NCI-H2029 (cell line): Measurements from ENCODE around the gene IL4.
"Not testable (repeated sequence)": the region's sequence is repeated elsewhere in the genome, so short reads cannot be mapped to it uniquely, and the experiment has no call there.

ENCODE experiments used
- DNase-seq: peaks from one replicate; lab custom pipeline; 2025; lab: John Stamatoyannopoulos, UW

IL4 gene

DNA sequence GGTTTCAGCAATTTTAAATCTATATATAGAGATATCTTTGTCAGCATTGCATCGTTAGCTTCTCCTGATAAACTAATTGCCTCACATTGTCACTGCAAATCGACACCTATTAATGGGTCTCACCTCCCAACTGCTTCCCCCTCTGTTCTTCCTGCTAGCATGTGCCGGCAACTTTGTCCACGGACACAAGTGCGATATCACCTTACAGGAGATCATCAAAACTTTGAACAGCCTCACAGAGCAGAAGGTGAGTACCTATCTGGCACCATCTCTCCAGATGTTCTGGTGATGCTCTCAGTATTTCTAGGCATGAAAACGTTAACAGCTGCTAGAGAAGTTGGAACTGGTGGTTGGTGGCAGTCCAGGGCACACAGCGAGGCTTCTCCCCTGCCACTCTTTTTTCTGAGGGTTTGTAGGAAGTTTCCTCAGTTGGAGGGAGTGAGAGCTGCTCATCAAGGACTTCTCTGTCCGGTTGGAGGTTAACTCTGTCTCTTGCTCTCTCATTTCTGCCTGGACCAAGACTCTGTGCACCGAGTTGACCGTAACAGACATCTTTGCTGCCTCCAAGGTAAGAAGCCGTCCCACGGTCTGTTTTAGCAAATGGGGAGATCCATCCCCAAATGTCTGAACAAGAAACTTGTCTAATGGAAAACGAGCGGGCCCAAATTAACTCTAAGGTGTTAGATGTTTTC is at the start of gene IL4:
Gene IL4, plus strand, starts transcription at position 51 of the 692 bp plus-strand sequence. Its CDS starts 62 bp downstream, at position 113.
- no peak for DNase-seq

DNA sequence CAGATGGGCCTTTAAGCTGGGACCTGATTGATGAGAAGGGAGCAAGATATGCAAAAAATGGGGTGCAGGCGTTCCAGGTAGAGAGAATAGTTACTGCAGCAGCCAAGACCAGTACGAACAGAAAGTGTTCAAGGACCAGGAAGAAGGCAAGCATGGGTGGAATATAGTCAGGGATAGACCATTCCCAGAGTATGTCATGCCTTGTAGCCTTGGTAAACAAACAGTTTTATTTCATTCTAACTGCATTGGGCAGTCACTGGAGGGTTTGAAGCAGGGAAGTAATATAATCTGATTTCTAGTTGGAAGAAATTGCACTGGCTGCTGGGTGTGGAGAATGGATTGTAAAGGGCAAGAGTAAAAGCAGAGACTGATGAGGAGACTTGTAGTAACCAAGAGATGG is 46.3 kb upstream of the IL4 start:
- DNase-seq, result no peak

DNA sequence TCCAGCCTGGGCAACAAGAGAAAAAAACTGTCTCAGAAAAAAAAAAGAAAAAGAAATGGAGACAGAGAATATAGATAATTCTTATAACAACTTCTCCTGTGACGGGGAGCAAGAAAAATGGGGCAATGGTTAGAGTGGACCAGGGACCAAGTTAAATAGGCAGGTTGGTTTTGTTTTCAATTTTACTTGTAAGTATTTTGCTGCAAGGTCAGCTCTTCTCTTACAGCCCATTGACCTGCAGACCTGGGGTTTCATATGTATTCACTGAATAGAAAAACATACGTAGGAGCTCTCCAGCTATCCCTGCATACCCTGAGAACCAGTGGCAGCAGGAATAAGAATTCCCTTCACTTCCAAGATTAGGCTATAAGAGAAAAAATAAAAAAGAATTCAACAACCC is 45.0 kb upstream of the IL4 start:
- DNase-seq, result no peak

DNA sequence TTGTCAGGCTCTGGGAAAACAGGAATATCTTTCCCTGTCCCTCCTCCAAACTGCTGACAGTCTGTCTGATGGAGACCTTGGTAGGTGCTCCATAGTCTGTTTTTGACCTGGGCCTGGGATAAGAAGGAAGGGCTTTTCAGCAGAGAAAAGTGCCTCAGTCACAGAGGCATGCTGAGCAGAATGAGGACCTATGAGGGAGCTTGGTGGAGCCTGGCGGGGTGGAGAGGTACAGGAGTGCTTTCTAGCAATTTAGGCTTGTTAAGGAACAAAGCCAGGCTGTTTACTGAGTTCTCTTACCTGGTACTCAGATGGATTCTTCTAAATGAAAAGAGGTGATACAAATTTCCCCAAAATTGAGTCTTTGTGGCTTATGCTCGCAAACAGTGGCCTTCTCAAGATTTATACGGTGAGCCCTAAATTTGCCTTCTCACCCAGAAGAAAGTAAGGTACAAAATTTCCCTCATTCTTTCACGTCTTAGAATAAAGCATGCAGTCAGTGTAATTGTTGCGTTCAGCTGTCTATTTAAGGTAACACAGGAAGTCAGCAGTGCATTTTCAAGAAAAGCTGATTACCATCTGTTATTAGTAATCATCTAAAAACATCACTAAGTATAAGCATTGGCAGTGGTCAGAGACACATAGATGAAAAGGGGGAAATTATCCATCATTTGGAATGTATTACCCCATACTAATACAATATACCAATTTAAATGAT is 44.4 kb upstream of the IL4 start:
- DNase-seq, result no peak

DNA sequence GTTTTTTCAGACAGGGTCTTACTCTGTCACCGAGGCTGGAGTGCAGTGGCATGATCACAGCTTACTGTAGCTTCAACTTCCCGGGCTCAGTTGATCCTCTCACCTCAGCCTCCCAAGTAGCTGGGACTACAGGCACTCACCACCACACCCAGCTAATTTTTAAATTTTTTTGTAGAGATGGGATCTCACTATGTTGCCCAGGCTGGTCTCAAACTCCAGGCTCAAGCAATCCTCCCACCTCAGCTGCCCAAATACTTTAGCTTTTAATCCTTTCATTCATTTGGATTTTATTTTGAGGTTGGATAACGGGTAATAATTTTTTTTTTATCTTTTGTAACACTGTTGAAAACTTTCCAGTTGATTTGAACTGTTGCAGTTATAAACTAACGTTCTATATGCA is 40.2 kb upstream of the IL4 start:
- DNase-seq, result not testable (repeated sequence)

DNA sequence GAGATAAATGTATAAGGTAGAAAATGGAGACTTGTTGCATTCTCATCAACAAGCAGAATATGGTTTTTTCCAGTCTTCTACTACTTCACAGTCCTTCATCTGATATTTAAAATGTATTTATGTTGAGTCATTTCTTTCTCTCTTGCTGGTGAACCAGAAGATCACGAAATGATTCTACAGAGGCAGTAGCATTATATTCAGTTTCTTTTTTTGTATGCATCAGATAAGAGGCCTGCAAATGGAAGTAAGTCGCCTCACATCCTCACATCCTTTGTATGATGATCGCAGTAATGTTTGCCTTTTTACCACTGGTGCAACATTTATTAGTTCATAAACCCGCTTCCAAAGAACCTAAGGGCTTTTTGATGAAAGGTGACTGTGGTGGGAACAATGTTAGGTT is 37.9 kb upstream of the IL4 start:
- no peak for DNase-seq

DNA sequence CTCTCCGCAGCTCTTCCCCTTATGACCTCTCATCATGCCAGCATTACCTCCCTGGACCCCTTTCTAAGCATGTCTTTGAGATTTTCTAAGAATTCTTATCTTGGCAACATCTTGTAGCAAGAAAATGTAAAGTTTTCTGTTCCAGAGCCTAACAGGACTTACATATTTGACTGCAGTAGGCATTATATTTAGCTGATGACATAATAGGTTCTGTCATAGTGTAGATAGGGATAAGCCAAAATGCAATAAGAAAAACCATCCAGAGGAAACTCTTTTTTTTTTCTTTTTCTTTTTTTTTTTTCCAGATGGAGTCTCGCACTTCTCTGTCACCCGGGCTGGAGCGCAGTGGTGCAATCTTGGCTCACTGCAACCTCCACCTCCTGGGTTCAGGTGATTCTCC is 36.5 kb upstream of the IL4 start:
- no peak for DNase-seq

DNA sequence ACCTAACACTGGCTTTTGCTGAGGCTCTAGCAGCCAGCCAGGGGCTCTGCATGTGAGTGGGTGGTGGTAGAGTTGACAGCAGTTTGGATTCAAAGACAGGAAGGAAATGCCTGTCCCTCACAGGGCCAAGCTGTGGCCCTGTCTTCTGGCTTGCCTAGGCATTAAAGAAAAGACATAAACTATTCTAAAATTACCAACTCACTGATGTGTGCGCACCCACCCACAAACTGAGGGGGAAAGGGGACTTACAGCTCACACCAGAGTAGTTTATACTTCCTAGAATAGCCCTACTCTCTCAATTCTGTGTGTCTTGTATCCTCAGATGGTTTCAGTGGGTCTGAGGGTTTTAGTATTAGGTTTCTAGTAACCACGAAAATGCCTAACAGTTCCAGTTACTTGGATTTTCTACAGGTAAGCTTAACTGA is 34.1 kb upstream of the IL4 start:
- DNase-seq, result no peak

DNA sequence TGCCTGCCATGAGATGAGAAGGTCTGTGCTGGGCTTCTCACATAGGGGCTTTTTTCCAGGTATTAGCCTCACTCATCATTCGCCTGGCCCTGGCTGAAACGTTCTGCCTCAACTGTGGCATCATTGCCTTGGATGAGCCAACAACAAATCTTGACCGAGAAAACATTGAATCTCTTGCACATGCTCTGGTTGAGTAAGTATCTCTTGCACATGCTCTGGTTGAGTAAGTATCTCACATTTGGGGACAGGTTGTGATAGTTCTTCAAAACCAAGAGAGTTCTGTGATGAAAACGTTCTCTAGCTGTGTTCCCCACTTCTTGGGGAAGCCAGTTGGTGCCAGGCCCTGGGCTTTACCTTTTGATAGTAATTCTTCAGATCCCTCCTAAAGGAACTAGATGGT is 33.2 kb upstream of the IL4 start:
- no peak for DNase-seq

DNA sequence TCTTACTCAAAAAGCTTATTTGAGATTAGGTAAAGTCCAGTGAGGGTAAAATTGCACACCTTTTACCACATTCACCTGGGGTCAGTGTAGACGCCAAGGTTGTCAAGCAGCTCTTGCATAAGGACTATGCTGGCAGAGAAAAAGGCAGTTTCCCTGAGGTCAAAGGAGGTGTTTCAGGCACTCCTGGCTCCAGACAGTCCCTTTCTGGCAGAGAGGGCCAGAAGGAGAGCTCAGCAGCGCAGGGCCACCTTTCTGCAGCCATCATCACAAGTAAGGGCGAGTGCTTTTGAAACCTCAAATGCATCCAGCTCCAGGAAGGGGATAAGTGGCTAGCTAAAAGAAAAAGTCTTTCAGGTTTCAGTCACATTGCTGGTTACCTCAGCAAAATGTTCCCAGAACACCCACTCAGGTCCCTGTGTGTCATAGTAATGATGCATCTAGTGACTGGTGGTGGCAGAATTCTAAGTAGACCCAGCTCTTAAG is 32.5 kb upstream of the IL4 start:
- no peak for DNase-seq

DNA sequence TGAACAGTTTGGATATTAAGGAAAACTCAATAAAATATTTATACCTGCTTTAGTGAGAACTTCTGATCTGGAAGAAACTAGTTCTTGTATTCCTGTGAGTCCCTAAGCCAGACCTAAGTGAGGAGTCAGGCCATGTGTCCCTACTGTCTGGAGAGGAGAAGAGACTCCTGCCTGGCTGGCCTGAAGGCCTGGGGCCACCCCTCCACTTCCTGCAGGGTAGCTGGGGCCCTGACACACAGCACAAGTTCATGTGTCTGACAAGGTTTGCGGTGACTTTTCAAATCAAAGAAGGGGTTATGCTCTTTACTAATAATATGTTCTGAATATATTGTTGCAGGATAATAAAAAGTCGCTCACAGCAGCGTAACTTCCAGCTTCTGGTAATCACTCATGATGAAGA is 31.9 kb upstream of the IL4 start:
- no peak for DNase-seq

DNA sequence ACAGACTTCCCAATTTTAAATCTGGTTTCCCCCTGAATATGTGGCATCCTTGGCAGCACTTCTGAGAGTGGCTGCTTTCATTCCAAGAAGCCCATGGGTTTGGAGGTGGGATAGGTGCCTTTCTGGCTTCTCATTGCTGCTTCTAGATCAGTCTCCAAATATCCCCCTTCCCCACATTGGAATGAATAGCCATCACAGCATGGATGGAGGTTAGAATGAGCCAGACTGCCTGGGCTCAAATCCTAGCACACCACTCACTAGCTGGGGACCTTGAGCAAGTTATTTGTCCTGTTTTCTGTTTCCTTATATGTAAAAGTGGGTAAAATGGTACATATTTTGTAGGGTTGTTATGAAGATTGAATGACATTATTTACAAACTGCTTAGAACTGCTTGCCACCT is 29.6 kb upstream of the IL4 start:
- DNase-seq, result no peak

DNA sequence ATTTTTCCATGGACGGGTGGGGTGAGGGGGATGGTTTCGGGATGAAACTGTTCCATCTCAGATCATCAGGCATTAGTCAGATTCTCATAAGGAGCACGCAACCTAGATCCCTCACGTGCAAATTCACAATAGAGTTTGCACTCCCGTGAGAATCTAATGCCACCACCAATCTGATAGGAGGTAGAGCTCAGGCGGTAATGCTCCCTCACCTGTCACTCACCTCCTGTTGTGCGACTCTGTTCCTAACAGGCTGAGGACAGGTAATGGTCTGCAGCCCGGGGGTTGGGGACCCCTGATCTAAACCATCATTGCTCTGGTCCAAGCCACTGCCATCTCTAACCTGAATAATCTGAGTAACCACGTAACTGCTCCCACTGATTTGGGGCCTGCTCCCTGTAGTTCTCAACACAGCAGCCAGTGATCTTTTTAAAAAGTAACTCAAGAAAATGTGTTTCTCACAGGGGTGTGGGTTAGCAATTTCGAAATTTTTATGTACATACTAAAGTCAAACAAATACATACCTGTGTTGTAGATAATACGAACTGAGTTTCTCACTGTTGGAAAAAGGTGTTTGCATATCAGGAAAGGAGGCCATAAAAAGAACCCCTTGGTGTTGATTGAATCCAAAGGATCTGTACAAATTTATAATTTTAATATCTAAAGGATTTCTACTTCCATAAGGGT is 27.1 kb upstream of the IL4 start:
- DNase-seq, result no peak

DNA sequence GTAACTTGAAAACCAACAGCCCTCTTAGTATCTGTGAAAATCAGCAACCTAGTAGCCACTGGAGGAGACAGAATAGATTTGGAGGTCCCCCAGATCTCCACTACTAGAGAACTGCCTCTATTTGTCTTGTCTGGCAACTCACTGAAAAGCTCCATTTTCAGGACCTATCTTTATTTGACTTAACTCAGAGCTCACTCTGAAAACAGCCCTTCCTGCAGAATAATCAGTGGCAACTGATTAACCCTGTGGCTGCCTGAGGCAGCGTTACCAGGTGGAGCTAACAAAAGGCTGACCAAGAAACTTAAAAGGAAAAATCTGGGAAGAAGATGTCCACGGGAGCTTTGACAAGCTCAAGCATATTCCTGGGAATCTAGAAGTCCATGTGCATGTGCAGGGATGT is 26.3 kb upstream of the IL4 start:
- DNase-seq, result no peak

DNA sequence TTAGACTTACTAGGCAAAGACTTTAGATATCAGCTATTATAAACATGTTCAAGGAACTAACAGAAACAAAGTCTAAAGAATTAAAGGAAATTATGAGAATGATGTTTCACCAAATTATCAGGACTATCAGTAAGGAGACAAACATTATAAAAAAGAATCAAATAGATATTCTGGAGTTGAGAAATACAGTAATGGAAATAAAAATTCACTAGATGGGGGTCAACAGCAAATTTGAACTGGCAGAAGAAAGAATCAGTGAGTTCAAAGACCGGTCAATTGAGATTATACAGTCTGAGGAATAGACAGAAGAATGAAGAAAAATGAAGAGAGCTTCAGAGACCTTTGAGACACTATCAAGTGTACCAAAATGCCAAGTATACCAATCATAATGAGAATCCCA is 25.4 kb upstream of the IL4 start:
- no peak for DNase-seq

DNA sequence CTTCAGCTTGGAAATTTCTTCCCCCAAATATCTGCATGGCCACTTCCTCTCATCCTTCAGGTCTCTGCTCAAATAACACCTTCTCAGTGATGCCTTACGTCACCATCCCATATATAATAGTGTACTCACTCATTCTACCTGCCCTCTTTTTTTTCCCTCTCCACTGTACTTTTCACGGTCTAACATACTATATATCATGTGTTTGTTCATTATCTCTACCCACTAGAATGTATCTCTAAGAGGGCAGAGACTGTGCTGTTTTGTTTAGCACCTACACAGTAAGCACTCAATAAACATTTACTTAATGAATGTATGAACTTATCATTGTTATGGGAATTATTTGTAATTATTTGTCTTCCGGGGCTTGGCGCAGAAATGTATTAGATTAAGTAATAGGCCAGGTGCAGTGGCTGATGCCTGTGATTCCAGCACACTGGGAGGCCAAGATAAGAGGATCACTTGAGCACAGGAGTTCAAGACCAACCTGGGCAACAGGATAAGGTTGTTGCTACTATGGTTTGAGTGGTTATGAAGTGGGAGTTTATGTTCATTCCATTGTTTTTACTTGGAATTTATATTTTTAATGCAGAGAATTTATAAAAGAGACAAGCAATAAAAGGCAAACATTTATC is 21.8 kb upstream of the IL4 start:
- peak; percentile 42 for DNase-seq

DNA sequence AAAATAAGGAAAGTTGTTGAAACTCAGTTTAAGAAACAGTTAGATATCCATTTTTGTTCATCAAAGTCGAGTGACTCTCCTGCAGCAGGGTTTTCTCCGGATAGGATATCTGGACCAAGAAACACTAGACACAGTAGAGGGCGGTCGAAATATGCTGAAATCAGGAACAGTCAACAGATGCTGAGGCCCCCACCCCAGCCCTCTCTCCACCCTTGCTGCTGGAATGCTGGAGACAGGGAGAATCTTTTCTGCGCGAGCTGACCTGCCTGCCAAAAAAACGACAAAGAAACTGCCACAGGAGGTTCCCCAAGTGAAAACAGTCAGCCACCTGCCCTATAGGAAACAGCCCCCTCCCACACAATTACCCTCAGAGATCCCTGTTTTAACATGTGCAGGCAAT is 20.1 kb upstream of the IL4 start:
- no peak for DNase-seq

DNA sequence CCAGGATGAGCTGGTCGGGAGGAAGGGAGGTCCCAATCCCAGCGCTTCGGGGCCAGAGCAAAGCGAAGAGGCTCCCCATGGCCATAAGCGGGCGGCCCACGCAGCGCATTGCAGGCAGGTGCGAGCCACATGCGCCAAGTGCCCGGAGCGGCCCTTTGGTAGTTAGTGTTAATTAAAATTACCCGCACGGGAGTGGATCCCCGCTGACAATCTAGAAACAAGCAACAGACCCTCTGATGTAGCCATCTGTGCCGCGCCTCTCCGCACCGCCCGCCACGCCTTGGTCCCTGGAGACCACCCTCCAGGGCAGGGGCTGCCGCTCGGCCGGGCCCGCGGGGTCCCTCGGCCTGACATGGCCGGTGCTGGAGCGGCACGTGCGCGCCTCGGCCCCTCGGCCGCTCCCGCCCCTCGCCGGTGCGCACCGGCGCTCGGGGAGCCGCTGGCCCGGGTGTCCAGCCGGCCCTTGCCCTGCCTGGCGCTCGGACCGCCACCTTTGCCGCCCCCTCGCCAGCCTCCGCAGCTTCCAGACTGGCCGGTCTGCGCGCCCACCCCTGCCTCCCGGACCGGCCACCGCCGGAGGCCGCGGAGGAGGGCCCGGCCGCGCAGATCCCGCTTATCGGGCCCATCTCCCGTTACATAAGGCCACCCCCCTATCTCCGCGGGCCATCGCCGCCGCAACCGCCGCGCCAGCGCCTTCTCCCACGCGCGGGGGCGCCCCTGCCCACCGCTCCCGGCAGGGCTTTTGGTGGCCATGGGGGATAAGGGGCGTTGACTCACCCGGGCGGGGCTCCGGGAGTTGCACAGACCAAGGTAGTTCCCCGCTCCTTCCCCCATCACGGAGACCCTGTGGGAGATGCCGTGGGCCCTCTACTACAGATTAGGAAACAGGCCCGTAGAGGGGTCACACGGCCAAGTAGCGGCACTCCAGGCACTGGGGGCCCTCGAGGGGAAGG is 17.7 kb upstream of the IL4 start:
- DNase-seq, result no peak

DNA sequence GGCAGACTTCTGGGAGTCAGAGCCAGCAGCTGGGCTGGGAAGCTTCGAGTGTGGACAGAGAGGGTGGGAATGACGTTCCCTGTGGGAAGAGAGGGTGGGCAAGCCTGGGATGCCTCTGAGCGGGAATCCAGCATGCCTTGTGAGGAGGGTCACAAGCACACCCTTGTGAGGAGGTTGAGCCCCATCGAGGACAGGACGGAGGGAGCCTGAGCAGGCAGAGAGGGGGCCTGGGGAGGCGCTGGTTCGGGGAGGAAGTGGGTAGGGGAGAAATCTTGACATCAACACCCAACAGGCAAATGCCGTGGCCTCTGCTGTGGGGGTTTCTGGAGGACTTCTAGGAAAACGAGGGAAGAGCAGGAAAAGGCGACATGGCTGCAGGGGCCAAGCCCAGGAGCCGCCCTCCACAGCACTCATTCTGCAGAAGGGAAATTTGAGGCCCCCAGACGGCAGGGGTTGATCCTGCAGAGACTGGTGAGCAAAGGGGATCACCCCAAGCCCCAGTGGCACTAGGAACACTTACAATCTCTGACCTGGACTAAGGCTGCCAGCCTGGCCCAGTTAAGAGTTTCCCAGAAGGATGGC is 16.9 kb upstream of the IL4 start:
- DNase-seq, result no peak

DNA sequence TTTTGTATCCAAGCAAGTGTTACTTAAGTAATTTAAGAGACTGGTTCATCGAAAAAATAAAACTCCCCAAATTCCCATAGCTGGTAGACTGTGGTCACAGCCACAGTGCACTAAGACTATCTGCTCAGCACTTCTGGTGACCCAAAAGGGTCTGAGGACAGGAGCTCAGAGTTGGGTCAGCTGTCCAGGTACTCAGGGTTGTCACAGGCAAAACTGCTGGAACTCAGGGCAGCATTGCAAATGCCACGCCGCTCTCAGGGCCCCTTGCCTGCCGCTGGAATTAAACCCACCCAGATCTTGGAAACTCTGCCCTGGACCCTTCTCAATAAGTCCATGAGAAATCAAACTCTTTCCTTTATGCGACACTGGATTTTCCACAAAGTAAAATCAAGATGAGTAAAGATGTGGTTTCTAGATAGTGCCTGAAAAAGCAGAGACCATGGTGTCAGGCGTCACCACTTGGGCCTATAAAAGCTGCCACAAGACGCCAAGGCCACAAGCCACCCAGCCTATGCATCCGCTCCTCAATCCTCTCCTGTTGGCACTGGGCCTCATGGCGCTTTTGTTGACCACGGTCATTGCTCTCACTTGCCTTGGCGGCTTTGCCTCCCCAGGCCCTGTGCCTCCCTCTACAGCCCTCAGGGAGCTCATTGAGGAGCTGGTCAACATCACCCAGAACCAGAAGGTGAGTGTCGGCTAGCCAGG is 16.0 kb upstream of the IL4 start, which contains the start of gene IL13:
Gene IL13, plus strand, starts transcription at position 498 of the 705 bp plus-strand sequence. Its CDS starts 14 bp downstream, at position 512.
- DNase-seq, result no peak
